DND-41 (cell line): ENCODE results near the gene KCNG2.

Source experiments
- CTCF ChIP-seq: IDR thresholded peaks from 2 replicates; pipeline ENCODE4 v1.5.1; 2012; ENCODE audit warnings: borderline replicate concordance, low read length, moderate library complexity, mild to moderate bottlenecking; ENCODE audit not compliant: poor library complexity, severe bottlenecking; ENCODE audit errors: extremely low read depth
- EZH2 ChIP-seq: IDR thresholded peaks from 3 replicates; pipeline ENCODE4 v1.6.1; 2012; ENCODE audit warnings: borderline replicate concordance, low read depth, mild to moderate bottlenecking, moderate library complexity, low read length, inconsistent platforms; ENCODE audit not compliant: severe bottlenecking

- TF ChIP-seq EZH2 (no peak), CTCF (no peak)
These were observed 41.6 kb upstream of the KCNG2 start for GRCh38 chr18:79756143-79756500.
